GM19035 (cell line): ENCODE data around the gene GDAP2.

Source experiments
- ATAC-seq: cut with Tn5 transposase; IDR thresholded peaks from one replicate; pipeline ENCODE4 v1.9.1; 2021; ENCODE audit not compliant: unreplicated experiment

Gene GDAP2

DNA sequence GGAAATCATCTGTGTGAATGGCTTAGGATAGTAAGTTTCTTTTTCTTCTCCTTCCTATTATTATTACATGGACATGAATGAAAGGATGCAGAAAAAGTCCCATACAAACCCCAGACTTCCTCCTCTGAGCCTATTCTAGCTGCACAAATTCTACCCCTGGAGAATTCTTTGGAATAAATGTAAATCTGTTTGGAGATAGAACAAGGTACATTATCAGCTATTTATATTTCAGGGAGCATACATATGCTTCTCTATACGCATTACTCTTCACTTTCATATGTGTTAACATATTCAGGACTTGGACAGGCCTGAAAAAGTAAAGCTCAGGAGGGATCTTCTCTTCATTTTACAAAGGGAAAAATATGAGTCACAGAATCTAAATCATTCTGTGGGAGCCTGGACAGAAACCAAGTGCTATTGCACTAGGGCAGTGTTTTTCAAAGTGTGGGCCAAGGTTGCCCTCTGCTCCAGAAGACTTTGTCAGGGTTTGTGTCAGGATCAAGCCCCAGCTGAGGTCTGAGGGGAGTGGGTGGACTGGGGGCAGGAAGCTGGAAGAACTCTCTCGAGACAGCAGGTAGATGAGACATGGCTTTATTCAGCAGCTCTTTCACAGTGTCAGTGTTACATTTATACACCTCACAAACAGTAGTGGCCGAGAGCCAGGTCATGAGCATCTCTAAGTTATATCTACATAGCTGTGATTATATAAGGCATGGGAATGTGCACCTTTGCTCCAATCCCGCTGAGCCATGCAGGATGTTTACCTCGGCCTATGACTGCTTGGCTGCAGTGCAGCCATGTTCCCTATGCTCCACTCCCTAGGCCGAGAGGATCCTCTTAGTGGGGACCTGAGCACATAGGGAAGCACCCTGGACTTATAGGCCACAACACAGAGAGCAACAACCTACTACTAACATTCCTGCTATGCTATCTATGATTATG is 114.3 kb downstream of the GDAP2 start:
- ATAC-seq = no peak
